Measurements from ENCODE around the gene TPRX1. TPM values are rescaled to one million over a fixed set of nuclear protein-coding genes. Genes with fewer than 3 reads are reported as not detected.
"Not testable (repeated sequence)": the region's sequence is repeated elsewhere in the genome, so short reads cannot be mapped to it uniquely, and the experiment has no call there.

TPRX1 gene
- total RNA-seq, result not detected

DNA sequence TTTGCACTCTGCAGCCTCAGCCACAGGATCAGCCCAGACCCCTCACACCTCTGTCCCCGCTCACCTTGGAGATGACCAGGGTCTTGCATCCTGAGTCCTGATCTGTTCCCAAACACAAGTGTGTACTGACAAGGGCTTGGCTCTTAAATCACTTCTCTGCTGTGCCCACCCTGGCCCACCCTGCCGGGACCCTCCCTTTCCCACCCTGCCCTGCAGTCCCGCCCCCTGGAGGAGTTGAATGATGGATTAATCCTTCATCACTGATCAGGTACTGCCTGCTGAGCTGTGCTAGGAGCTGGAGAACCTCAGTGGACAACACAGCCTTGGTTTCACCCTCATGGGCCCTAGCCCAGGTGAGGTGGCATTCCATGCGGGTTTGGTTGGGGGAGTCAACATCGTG is at the start of gene TPRX1:
Gene TPRX1, minus strand, starts transcription at position 101 of the 400 bp plus-strand sequence. Its CDS starts 12 bp downstream, at position 89.
- not testable (repeated sequence) for H3K4me1 ChIP-seq (ENCODE audit: control insufficient read depth in 3 of 3, insufficient read depth in 3 of 3, low read length in 3 of 3); H3K9me3 ChIP-seq (ENCODE audit: control insufficient read depth in 3 of 3, low read length in 3 of 3); H3K36me3 ChIP-seq (ENCODE audit: control insufficient read depth in 3 of 3, insufficient read depth in 3 of 3, low read length in 3 of 3)

GRCh38 chr19:47853003-47853402 is 48.7 kb upstream of the TPRX1 start:
- H3K9ac ChIP-seq (ENCODE audit: low read depth in 1 of 3, low read length in 3 of 3), result no peak overlapping the region
- peaks cover 0 to 4% (median 0%) of the 10 kb centered on the region in 3 donors for H3K4me1 ChIP-seq (ENCODE audit: control insufficient read depth in 3 of 3, insufficient read depth in 3 of 3, low read length in 3 of 3)
- H3K36me3 ChIP-seq (ENCODE audit: control insufficient read depth in 3 of 3, insufficient read depth in 3 of 3, low read length in 3 of 3), result no peaks in the 10 kb centered on the region
- H3K9me3 ChIP-seq (ENCODE audit: control insufficient read depth in 3 of 3, low read length in 3 of 3), result no peaks in the 10 kb centered on the region
- no peak overlapping the region for H3K27ac ChIP-seq (ENCODE audit: low read depth, low read length)
- H3K4me3 ChIP-seq (ENCODE audit: low read length in 3 of 3), result no peak overlapping the region
- H3K27me3 ChIP-seq (ENCODE audit: control insufficient read depth in 3 of 3, insufficient read depth in 3 of 3, low read length in 3 of 3), result peaks cover 23 to 34% (median 34%) of the 10 kb centered on the region in 3 donors

More for the DNA sequence above, at the start of gene TPRX1:
- not testable (repeated sequence) for H3K9ac ChIP-seq (ENCODE audit: low read depth in 1 of 3, low read length in 3 of 3); H3K27ac ChIP-seq (ENCODE audit: low read depth, low read length); H3K4me3 ChIP-seq (ENCODE audit: low read length in 3 of 3); H3K27me3 ChIP-seq (ENCODE audit: control insufficient read depth in 3 of 3, insufficient read depth in 3 of 3, low read length in 3 of 3)

GRCh38 chr19:47848823-47849473 is 44.6 kb upstream of the TPRX1 start:
- H3K9ac ChIP-seq (ENCODE audit: low read depth in 1 of 3, low read length in 3 of 3), result no peak overlapping the region
- peaks cover 0 to 4% (median 0%) of the 10 kb centered on the region in 3 donors for H3K4me1 ChIP-seq (ENCODE audit: control insufficient read depth in 3 of 3, insufficient read depth in 3 of 3, low read length in 3 of 3)
- H3K9me3 ChIP-seq (ENCODE audit: control insufficient read depth in 3 of 3, low read length in 3 of 3), result no peaks in the 10 kb centered on the region
- H3K36me3 ChIP-seq (ENCODE audit: control insufficient read depth in 3 of 3, insufficient read depth in 3 of 3, low read length in 3 of 3), result no peaks in the 10 kb centered on the region
- no peak overlapping the region for H3K4me3 ChIP-seq (ENCODE audit: low read length in 3 of 3)
- H3K27me3 ChIP-seq (ENCODE audit: control insufficient read depth in 3 of 3, insufficient read depth in 3 of 3, low read length in 3 of 3), result peaks cover 24 to 32% (median 28%) of the 10 kb centered on the region in 3 donors
- H3K27ac ChIP-seq (ENCODE audit: low read depth, low read length), result no peak overlapping the region

GRCh38 chr19:47848425-47848822 is 44.1 kb upstream of the TPRX1 start:
- Histone ChIP-seq H3K9ac (ENCODE audit: low read depth in 1 of 3, low read length in 3 of 3) (no peak overlapping the region), H3K9me3 (ENCODE audit: control insufficient read depth in 3 of 3, low read length in 3 of 3) (no peaks in the 10 kb centered on the region), H3K27ac (ENCODE audit: low read depth, low read length) (no peak overlapping the region), H3K36me3 (ENCODE audit: control insufficient read depth in 3 of 3, insufficient read depth in 3 of 3, low read length in 3 of 3) (no peaks in the 10 kb centered on the region), H3K4me1 (ENCODE audit: control insufficient read depth in 3 of 3, insufficient read depth in 3 of 3, low read length in 3 of 3) (peaks cover 0 to 4% (median 0%) of the 10 kb centered on the region in 3 donors), H3K27me3 (ENCODE audit: control insufficient read depth in 3 of 3, insufficient read depth in 3 of 3, low read length in 3 of 3) (peaks cover 20 to 31% (median 23%) of the 10 kb centered on the region in 3 donors), H3K4me3 (ENCODE audit: low read length in 3 of 3) (no peak overlapping the region)

GRCh38 chr19:47842941-47843340 is 38.6 kb upstream of the TPRX1 start:
- peaks cover 5 to 25% (median 18%) of the 10 kb centered on the region in 3 donors for H3K27me3 ChIP-seq (ENCODE audit: control insufficient read depth in 3 of 3, insufficient read depth in 3 of 3, low read length in 3 of 3)
- H3K36me3 ChIP-seq (ENCODE audit: control insufficient read depth in 3 of 3, insufficient read depth in 3 of 3, low read length in 3 of 3), result no peaks in the 10 kb centered on the region
- H3K4me3 ChIP-seq (ENCODE audit: low read length in 3 of 3), result no peak overlapping the region
- no peaks in the 10 kb centered on the region for H3K4me1 ChIP-seq (ENCODE audit: control insufficient read depth in 3 of 3, insufficient read depth in 3 of 3, low read length in 3 of 3)
- H3K27ac ChIP-seq (ENCODE audit: low read depth, low read length), result no peak overlapping the region
- no peaks in the 10 kb centered on the region for H3K9me3 ChIP-seq (ENCODE audit: control insufficient read depth in 3 of 3, low read length in 3 of 3)
- no peak overlapping the region for H3K9ac ChIP-seq (ENCODE audit: low read depth in 1 of 3, low read length in 3 of 3)

- H3K27ac ChIP-seq (ENCODE audit: low read depth, low read length), result no peak overlapping the region
- no peaks in the 10 kb centered on the region for H3K9me3 ChIP-seq (ENCODE audit: control insufficient read depth in 3 of 3, low read length in 3 of 3)
- H3K4me1 ChIP-seq (ENCODE audit: control insufficient read depth in 3 of 3, insufficient read depth in 3 of 3, low read length in 3 of 3), result no peaks in the 10 kb centered on the region
- peaks cover 5 to 25% (median 18%) of the 10 kb centered on the region in 3 donors for H3K27me3 ChIP-seq (ENCODE audit: control insufficient read depth in 3 of 3, insufficient read depth in 3 of 3, low read length in 3 of 3)
- H3K4me3 ChIP-seq (ENCODE audit: low read length in 3 of 3), result no peak overlapping the region
- no peaks in the 10 kb centered on the region for H3K36me3 ChIP-seq (ENCODE audit: control insufficient read depth in 3 of 3, insufficient read depth in 3 of 3, low read length in 3 of 3)
- no peak overlapping the region for H3K9ac ChIP-seq (ENCODE audit: low read depth in 1 of 3, low read length in 3 of 3)
These were observed 35.6 kb upstream of the TPRX1 start for GRCh38 chr19:47839913-47840312.

DNA sequence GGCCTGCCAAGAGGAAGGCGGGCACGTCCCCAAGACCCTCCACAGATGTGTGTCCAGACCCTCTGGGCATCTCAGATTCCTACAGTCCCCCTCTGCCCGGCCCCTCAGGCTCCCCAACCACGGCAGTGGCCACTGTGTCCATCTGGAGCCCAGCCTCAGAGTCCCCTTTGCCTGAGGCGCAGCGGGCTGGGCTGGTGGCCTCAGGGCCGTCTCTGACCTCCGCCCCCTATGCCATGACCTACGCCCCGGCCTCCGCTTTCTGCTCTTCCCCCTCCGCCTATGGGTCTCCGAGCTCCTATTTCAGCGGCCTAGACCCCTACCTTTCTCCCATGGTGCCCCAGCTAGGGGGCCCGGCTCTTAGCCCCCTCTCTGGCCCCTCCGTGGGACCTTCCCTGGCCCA is 35.1 kb upstream of the TPRX1 start:
- Histone ChIP-seq H3K27ac (ENCODE audit: low read depth, low read length) (no peak overlapping the region), H3K4me1 (ENCODE audit: control insufficient read depth in 3 of 3, insufficient read depth in 3 of 3, low read length in 3 of 3) (no peaks in the 10 kb centered on the region), H3K36me3 (ENCODE audit: control insufficient read depth in 3 of 3, insufficient read depth in 3 of 3, low read length in 3 of 3) (no peaks in the 10 kb centered on the region), H3K9me3 (ENCODE audit: control insufficient read depth in 3 of 3, low read length in 3 of 3) (no peaks in the 10 kb centered on the region), H3K9ac (ENCODE audit: low read depth in 1 of 3, low read length in 3 of 3) (no peak overlapping the region), H3K27me3 (ENCODE audit: control insufficient read depth in 3 of 3, insufficient read depth in 3 of 3, low read length in 3 of 3) (peaks cover 5 to 26% (median 18%) of the 10 kb centered on the region in 3 donors), H3K4me3 (ENCODE audit: low read length in 3 of 3) (no peak overlapping the region)

DNA sequence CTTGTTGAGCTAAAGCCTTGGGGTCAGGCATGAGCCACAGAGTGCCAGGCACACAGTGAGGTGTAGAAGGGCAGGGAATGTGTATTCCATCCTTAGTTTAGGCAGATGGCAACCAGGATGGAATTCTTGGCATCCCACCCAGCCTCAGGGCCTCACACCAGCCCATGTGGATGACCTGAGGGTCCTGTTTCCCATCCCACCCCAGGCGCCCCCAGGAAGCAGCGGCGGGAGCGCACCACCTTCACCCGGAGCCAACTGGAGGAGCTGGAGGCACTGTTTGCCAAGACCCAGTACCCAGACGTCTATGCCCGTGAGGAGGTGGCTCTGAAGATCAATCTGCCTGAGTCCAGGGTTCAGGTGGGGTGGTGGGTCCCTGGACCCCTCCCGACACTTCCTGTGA is 31.7 kb upstream of the TPRX1 start:
- Histone ChIP-seq H3K27me3 (ENCODE audit: control insufficient read depth in 3 of 3, insufficient read depth in 3 of 3, low read length in 3 of 3) (peaks cover 3 to 15% (median 3%) of the 10 kb centered on the region in 3 donors), H3K27ac (ENCODE audit: low read depth, low read length) (no peak overlapping the region), H3K9ac (ENCODE audit: low read depth in 1 of 3, low read length in 3 of 3) (no peak overlapping the region), H3K9me3 (ENCODE audit: control insufficient read depth in 3 of 3, low read length in 3 of 3) (no peaks in the 10 kb centered on the region), H3K36me3 (ENCODE audit: control insufficient read depth in 3 of 3, insufficient read depth in 3 of 3, low read length in 3 of 3) (no peaks in the 10 kb centered on the region), H3K4me1 (ENCODE audit: control insufficient read depth in 3 of 3, insufficient read depth in 3 of 3, low read length in 3 of 3) (no peaks in the 10 kb centered on the region), H3K4me3 (ENCODE audit: low read length in 3 of 3) (no peak overlapping the region)

DNA sequence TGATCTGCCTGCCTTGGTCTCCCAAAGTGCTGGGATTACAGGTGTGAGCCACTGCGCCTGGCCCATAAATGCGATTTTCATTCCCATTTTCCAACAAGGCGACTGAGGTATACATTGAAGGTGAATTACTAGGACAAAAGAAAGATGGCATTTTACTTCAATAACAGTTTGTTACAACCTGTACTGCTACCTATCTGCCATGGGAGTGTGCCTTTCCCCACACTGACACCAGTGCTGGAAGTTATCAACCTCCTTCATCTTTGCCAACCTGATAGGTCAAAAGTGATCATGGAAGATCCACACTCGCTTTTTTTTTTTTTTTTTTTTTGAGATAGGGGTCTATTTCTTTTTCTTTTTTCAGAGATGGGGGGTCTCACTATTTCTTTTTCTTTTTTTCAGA is 28.4 kb upstream of the TPRX1 start:
- no peaks in the 10 kb centered on the region for H3K9me3 ChIP-seq (ENCODE audit: control insufficient read depth in 3 of 3, low read length in 3 of 3)
- H3K27me3 ChIP-seq (ENCODE audit: control insufficient read depth in 3 of 3, insufficient read depth in 3 of 3, low read length in 3 of 3), result peaks cover 0 to 8% (median 3%) of the 10 kb centered on the region in 3 donors
- H3K4me3 ChIP-seq (ENCODE audit: low read length in 3 of 3), result no peak overlapping the region
- no peak overlapping the region for H3K9ac ChIP-seq (ENCODE audit: low read depth in 1 of 3, low read length in 3 of 3)
- no peaks in the 10 kb centered on the region for H3K4me1 ChIP-seq (ENCODE audit: control insufficient read depth in 3 of 3, insufficient read depth in 3 of 3, low read length in 3 of 3)
- H3K27ac ChIP-seq (ENCODE audit: low read depth, low read length), result no peak overlapping the region
- no peaks in the 10 kb centered on the region for H3K36me3 ChIP-seq (ENCODE audit: control insufficient read depth in 3 of 3, insufficient read depth in 3 of 3, low read length in 3 of 3)

GRCh38 chr19:47826800-47827199 is 22.4 kb upstream of the TPRX1 start:
- H3K36me3 ChIP-seq (ENCODE audit: control insufficient read depth in 3 of 3, insufficient read depth in 3 of 3, low read length in 3 of 3), result no peaks in the 10 kb centered on the region
- H3K27ac ChIP-seq (ENCODE audit: low read depth, low read length), result no peak overlapping the region
- no peak overlapping the region for H3K9ac ChIP-seq (ENCODE audit: low read depth in 1 of 3, low read length in 3 of 3)
- no peaks in the 10 kb centered on the region for H3K4me1 ChIP-seq (ENCODE audit: control insufficient read depth in 3 of 3, insufficient read depth in 3 of 3, low read length in 3 of 3)
- no peak overlapping the region for H3K4me3 ChIP-seq (ENCODE audit: low read length in 3 of 3)
- no peaks in the 10 kb centered on the region for H3K9me3 ChIP-seq (ENCODE audit: control insufficient read depth in 3 of 3, low read length in 3 of 3)
- peaks cover 6 to 14% (median 12%) of the 10 kb centered on the region in 3 donors for H3K27me3 ChIP-seq (ENCODE audit: control insufficient read depth in 3 of 3, insufficient read depth in 3 of 3, low read length in 3 of 3)

All from skeletal muscle tissue (tissue), 4 donors.